Measurements from ENCODE around the gene HOATZ.

HOATZ gene

GRCh38 chr11:111542606-111543275 lies 28.2 kb downstream of the HOATZ start:
- no peak for DNase-seq (ENCODE audit: insufficient read length, low spot score)
- no peak for TF ChIP-seq CTCF (IDR thresholded peaks at IDR 0.05; ENCODE audit: insufficient read depth, missing control alignments)
- FAIRE-seq, result no peak

- no peak for FAIRE-seq
Observed at GRCh38 chr11:111548525-111548924, 33.9 kb downstream of the HOATZ start.

DNA sequence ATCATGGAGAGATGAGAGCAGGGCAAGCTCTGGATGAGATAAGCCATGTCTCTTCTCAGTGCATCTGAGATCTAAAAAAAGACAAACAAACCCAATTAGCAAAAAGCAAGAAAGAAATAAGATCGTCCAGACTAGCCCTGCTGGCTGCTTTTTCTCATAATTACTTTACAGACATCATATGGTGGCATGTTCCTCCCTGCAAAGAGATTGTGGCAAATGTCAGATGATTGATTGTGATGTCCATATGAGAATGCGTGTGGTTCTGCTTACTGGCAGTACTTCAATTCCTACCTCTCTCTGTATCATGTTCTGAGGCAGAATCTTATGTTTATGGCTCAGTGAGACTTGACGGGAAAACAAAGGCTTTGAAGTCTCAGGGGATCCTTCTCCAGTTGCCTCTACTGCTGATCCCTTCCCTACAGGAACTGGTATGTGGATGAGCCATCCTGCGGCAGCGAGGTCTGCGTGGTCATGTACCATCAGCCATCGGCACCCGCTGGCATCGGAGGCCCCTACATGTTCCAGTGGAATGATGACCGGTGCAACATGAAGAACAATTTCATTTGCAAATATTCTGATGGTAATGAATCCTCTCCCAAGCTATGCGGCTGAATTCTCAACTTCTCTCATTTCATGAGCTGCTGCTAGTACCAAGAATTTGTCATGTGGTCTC lies 34.8 kb downstream of the HOATZ start:
- FAIRE-seq (no peak), DNase-seq (ENCODE audit: insufficient read length, low spot score) (no peak)
- no peak for TF ChIP-seq CTCF (IDR thresholded peaks at IDR 0.05; ENCODE audit: insufficient read depth, missing control alignments)

More at GRCh38 chr11:111548525-111548924, 33.9 kb downstream of the HOATZ start:
- DNase-seq (ENCODE audit: insufficient read length, low spot score), result no peak
- no peak for TF ChIP-seq CTCF (IDR thresholded peaks at IDR 0.05; ENCODE audit: insufficient read depth, missing control alignments)

DNA sequence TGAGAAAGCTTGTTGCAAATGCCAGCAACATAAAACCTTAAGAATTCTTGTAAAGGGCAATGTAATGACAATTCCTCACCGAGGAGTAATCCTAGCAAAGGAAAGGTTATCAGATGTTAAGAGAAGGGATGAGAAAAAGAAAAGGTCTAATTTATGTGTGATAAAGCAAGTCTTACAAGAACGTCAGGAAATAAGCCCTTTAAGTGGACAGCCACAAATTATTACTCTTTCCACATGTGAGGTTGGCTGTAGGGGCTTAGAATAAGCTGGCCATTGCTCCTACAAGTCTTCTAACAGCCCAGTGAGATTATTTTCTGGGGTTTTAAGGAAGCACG lies 35.3 kb downstream of the HOATZ start:
- TF ChIP-seq CTCF (IDR thresholded peaks at IDR 0.05; ENCODE audit: insufficient read depth, missing control alignments), result no peak
- no peak for FAIRE-seq

DNA sequence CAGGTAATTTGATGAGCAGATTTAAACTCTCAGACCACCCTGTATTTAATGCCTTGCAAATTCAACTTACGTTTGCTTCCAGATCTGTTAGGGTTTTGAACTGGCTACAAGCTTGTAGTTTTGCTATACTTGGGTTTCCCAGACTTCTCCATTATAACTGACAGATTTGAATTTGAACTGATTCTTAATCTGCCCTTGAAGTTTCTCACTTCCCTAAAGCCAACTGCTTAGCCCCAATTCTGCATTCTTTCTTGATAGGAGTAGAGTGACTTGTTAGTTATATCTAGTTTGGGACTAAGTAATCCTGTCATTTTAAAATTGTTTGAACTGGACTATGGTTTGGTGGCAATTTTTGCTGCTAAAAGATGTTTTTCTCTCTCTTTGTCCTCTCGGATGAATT lies 35.7 kb downstream of the HOATZ start:
- DNase-seq (ENCODE audit: insufficient read length, low spot score) (no peak), FAIRE-seq (no peak)
- TF ChIP-seq CTCF (IDR thresholded peaks at IDR 0.05; ENCODE audit: insufficient read depth, missing control alignments), result no peak

More for the DNA sequence above, 35.3 kb downstream of the HOATZ start:
- DNase-seq (ENCODE audit: insufficient read length, low spot score), result no peak

- DNase-seq (ENCODE audit: insufficient read length, low spot score) (no peak), FAIRE-seq (no peak)
- no peak for TF ChIP-seq CTCF (IDR thresholded peaks at IDR 0.05; ENCODE audit: insufficient read depth, missing control alignments)
Observed at GRCh38 chr11:111554532-111554931, 40.0 kb downstream of the HOATZ start.

DNA sequence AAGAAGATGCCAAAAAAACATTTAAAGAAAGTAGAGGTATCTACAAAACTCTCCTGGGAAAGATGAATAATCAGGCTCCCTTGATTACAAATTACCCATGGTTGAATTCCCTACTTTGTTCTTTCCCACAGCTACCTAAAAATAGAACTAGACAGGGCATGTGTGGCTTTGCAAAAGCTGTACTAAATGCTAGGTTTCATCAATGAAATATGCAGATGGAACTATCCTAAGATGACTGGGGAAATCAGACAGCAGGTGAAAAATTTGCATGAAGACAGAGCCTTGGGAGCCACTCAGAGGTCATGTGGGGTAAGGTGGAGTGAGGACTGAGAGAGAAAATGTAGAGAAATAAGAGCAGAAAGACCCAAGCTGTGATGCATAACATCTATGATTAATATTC lies 40.7 kb downstream of the HOATZ start:
- no peak for TF ChIP-seq CTCF (IDR thresholded peaks at IDR 0.05; ENCODE audit: insufficient read depth, missing control alignments)
- DNase-seq (ENCODE audit: insufficient read length, low spot score) (no peak), FAIRE-seq (no peak)
